SW 1271 (cell line): ENCODE results near the gene ACTRT2.

Experiments
- DNase-seq, 2 experiments: peaks; one replicate each; lab custom pipeline; 2025; lab: John Stamatoyannopoulos, UW

ACTRT2 gene

GRCh38 chr1:2983706-2984398 is 37.4 kb upstream of the ACTRT2 start:
- no peak for DNase-seq

- no peak for DNase-seq
Observed at GRCh38 chr1:2984399-2985061, 36.7 kb upstream of the ACTRT2 start.

GRCh38 chr1:2985067-2985561 is 36.2 kb upstream of the ACTRT2 start:
- no peak for DNase-seq

- DNase-seq, result no peak
Observed at GRCh38 chr1:2985694-2986548, 35.3 kb upstream of the ACTRT2 start.

GRCh38 chr1:2986549-2987305 is 34.5 kb upstream of the ACTRT2 start:
- DNase-seq, result no peak

- DNase-seq, result no peak
Observed at GRCh38 chr1:2987773-2988172, 33.5 kb upstream of the ACTRT2 start.

- DNase-seq, result no peak
Observed at GRCh38 chr1:2988256-2988655, 33.0 kb upstream of the ACTRT2 start.

GRCh38 chr1:2989185-2989584 is 32.1 kb upstream of the ACTRT2 start:
- DNase-seq, result no peak

- DNase-seq, result no peak
Observed at GRCh38 chr1:2989976-2990375, 31.3 kb upstream of the ACTRT2 start.

- DNase-seq, result no peak
Observed at GRCh38 chr1:2990376-2991115, 30.7 kb upstream of the ACTRT2 start.

GRCh38 chr1:2991753-2992495 is 29.3 kb upstream of the ACTRT2 start:
- DNase-seq, result no peak

- no peak for DNase-seq
Observed at GRCh38 chr1:2998503-2999100, 22.7 kb upstream of the ACTRT2 start.

GRCh38 chr1:2999138-2999537 is 22.1 kb upstream of the ACTRT2 start:
- DNase-seq, result no peak

- no peak for DNase-seq
Observed at GRCh38 chr1:2999571-2999970, 21.7 kb upstream of the ACTRT2 start.

GRCh38 chr1:3000214-3000613 is 21.1 kb upstream of the ACTRT2 start:
- no peak for DNase-seq

GRCh38 chr1:3000671-3001470 is 20.4 kb upstream of the ACTRT2 start:
- DNase-seq, result no peak

- DNase-seq, result no peak
Observed at GRCh38 chr1:3001471-3002348, 19.6 kb upstream of the ACTRT2 start.

GRCh38 chr1:3002349-3003038 is 18.8 kb upstream of the ACTRT2 start:
- no peak for DNase-seq
